Mesodermal cell (in vitro differentiated cells): ENCODE data around the gene OR56B4.
"Not testable (repeated sequence)": the region's sequence is repeated elsewhere in the genome, so short reads cannot be mapped to it uniquely, and the experiment has no call there.

Experiments used
- H3K27ac ChIP-seq: 2 replicates; pipeline ENCODE4 v1.7.0; 2013; ENCODE audit warnings: mild to moderate bottlenecking, low read depth, low read length, moderate library complexity; ENCODE audit not compliant: severe bottlenecking
- H3K36me3 ChIP-seq: 2 replicates; pipeline ENCODE4 v1.7.1; 2013; ENCODE audit warnings: mild to moderate bottlenecking, low read length, moderate library complexity; ENCODE audit not compliant: control insufficient read depth, insufficient read depth
- H3K4me1 ChIP-seq: one replicate; pipeline ENCODE4 v1.7.1; 2013; ENCODE audit warnings: mild to moderate bottlenecking, low read length; ENCODE audit not compliant: insufficient read depth, control insufficient read depth, poor library complexity, severe bottlenecking
- H3K4me3 ChIP-seq: 2 replicates; pipeline ENCODE4 v1.7.0; 2013; ENCODE audit warnings: low read length, control low read depth, mild to moderate bottlenecking; ENCODE audit not compliant: insufficient read depth, poor library complexity, severe bottlenecking; ENCODE audit errors: extremely low read depth
- H3K9me3 ChIP-seq: 2 replicates; pipeline ENCODE4 v1.7.1; 2013; ENCODE audit warnings: mild to moderate bottlenecking, low read length, moderate library complexity; ENCODE audit not compliant: control insufficient read depth
- WGBS, 2 experiments: methylation state at CpG; one replicate each; pipeline ENCODE4 v1.1.5; 2013; ENCODE audit warnings: missing lambda C conversion rate in 2 of 2; ENCODE audit not compliant: insufficient coverage in 2 of 2; 5-methylcytosine and 5-hydroxymethylcytosine counted together

OR56B4 gene

GRCh38 chr11:6096417-6096816 lies 11.1 kb upstream of the OR56B4 start:
- no peaks in the 10 kb centered on the region for H3K9me3 ChIP-seq
- H3K27ac ChIP-seq = no peak overlapping the region
- no peaks in the 10 kb centered on the region for H3K4me1 ChIP-seq
- no peak overlapping the region for H3K4me3 ChIP-seq
- 83 to 100% methylated on average over 2 of the region's 2 CpGs for WGBS, 2 experiments
- H3K36me3 ChIP-seq = no peaks in the 10 kb centered on the region

- 100% methylated on average over 1 of the region's 2 CpGs; no CpG with 5 or more reads in 1 of the 2 experiments for WGBS, 2 experiments
- Histone ChIP-seq H3K36me3 (no peaks in the 10 kb centered on the region), H3K9me3 (no peaks in the 10 kb centered on the region), H3K4me1 (no peaks in the 10 kb centered on the region), H3K4me3 (no peak overlapping the region), H3K27ac (no peak overlapping the region)
Observed at GRCh38 chr11:6099577-6099976, 7.9 kb upstream of the OR56B4 start.

GRCh38 chr11:6110011-6110410 lies 2.5 kb downstream of the OR56B4 start:
- H3K9me3 ChIP-seq = no peaks in the 10 kb centered on the region
- H3K4me3 ChIP-seq = no peak overlapping the region
- H3K27ac ChIP-seq = no peak overlapping the region
- no peaks in the 10 kb centered on the region for H3K36me3 ChIP-seq
- no peaks in the 10 kb centered on the region for H3K4me1 ChIP-seq
- WGBS, 2 experiments = no CpG with 5 or more reads among the region's 1 CpG

- WGBS, 2 experiments = 67 to 75% methylated on average over 1 of the region's 2 CpGs
- Histone ChIP-seq H3K27ac (no peak overlapping the region), H3K9me3 (no peaks in the 10 kb centered on the region), H3K36me3 (no peaks in the 10 kb centered on the region), H3K4me1 (no peaks in the 10 kb centered on the region), H3K4me3 (no peak overlapping the region)
Observed at GRCh38 chr11:6111673-6112072, 4.2 kb downstream of the OR56B4 start.

- Histone ChIP-seq H3K27ac (no peak overlapping the region), H3K4me3 (no peak overlapping the region), H3K36me3 (no peaks in the 10 kb centered on the region), H3K4me1 (no peaks in the 10 kb centered on the region), H3K9me3 (no peaks in the 10 kb centered on the region)
- WGBS, 2 experiments = no CpG with 5 or more reads among the region's 1 CpG
Observed at GRCh38 chr11:6116638-6117037, 9.2 kb downstream of the OR56B4 start.

- no peaks in the 10 kb centered on the region for H3K9me3 ChIP-seq
- H3K4me3 ChIP-seq = no peak overlapping the region
- no peak overlapping the region for H3K27ac ChIP-seq
- WGBS, 2 experiments = 89 to 93% methylated on average over 2 of the region's 3 CpGs
- H3K36me3 ChIP-seq = no peaks in the 10 kb centered on the region
- no peaks in the 10 kb centered on the region for H3K4me1 ChIP-seq
Observed at GRCh38 chr11:6124245-6124644, 16.8 kb downstream of the OR56B4 start.

- Histone ChIP-seq H3K4me1 (no peaks in the 10 kb centered on the region), H3K36me3 (no peaks in the 10 kb centered on the region), H3K27ac (no peak overlapping the region), H3K4me3 (no peak overlapping the region), H3K9me3 (no peaks in the 10 kb centered on the region)
- 82% methylated on average over 1 of the region's 4 CpGs; no CpG with 5 or more reads in 1 of the 2 experiments for WGBS, 2 experiments
Observed at GRCh38 chr11:6127881-6128280, 20.4 kb downstream of the OR56B4 start.

GRCh38 chr11:6129011-6129410 lies 21.5 kb downstream of the OR56B4 start:
- H3K9me3 ChIP-seq = no peaks in the 10 kb centered on the region
- no peak overlapping the region for H3K4me3 ChIP-seq
- H3K4me1 ChIP-seq = no peaks in the 10 kb centered on the region
- no peak overlapping the region for H3K27ac ChIP-seq
- 88 to 100% methylated on average over 1 of the region's 1 CpG for WGBS, 2 experiments
- no peaks in the 10 kb centered on the region for H3K36me3 ChIP-seq

- Histone ChIP-seq H3K4me3 (no peak overlapping the region), H3K36me3 (no peaks in the 10 kb centered on the region), H3K4me1 (no peaks in the 10 kb centered on the region), H3K27ac (no peak overlapping the region), H3K9me3 (no peaks in the 10 kb centered on the region)
- no CpG with 5 or more reads among the region's 1 CpG for WGBS, 2 experiments
Observed at GRCh38 chr11:6129635-6130034, 22.2 kb downstream of the OR56B4 start.

GRCh38 chr11:6132431-6132830 lies 24.9 kb downstream of the OR56B4 start:
- 67 to 100% methylated on average over 1 of the region's 1 CpG for WGBS, 2 experiments
- H3K36me3 ChIP-seq = no peaks in the 10 kb centered on the region
- H3K4me3 ChIP-seq = no peak overlapping the region
- no peak overlapping the region for H3K27ac ChIP-seq
- no peaks in the 10 kb centered on the region for H3K4me1 ChIP-seq
- H3K9me3 ChIP-seq = no peaks in the 10 kb centered on the region

- not testable (repeated sequence) for H3K4me3 ChIP-seq
Observed at GRCh38 chr11:6135936-6136335, 28.5 kb downstream of the OR56B4 start.

GRCh38 chr11:6142936-6143335 lies 35.5 kb downstream of the OR56B4 start:
- Histone ChIP-seq H3K9me3 (no peaks in the 10 kb centered on the region), H3K27ac (no peak overlapping the region), H3K4me3 (no peak overlapping the region), H3K36me3 (no peaks in the 10 kb centered on the region), H3K4me1 (no peaks in the 10 kb centered on the region)

More at GRCh38 chr11:6135936-6136335, 28.5 kb downstream of the OR56B4 start:
- H3K36me3 ChIP-seq, H3K4me1 ChIP-seq, H3K27ac ChIP-seq, H3K9me3 ChIP-seq: not testable (repeated sequence)
- WGBS, 2 experiments = 80% methylated on average over 1 of the region's 2 CpGs; no CpG with 5 or more reads in 1 of the 2 experiments
